GM23338 (cell line): ENCODE results near the gene EGFL7. TPM values are rescaled to one million over a fixed set of nuclear protein-coding genes. Genes with fewer than 3 reads are reported as not detected.

Source experiments
- ATAC-seq: fragments of 200-7000 bp; cut with Tn5 transposase; 3 replicates; pipeline ENCODE4 v1.9.1; 2020
- DNase-seq: peaks from one replicate; pipeline ENCODE4 v3.0.0-alpha.2; 2015; ENCODE audit warnings: low spot score
- H2AFZ ChIP-seq: fragments of 200-600 bp; sonication (generic); 2 replicates; pipeline ENCODE4 v1.8.0; 2016; ENCODE audit warnings: antibody characterized with exemption, mild to moderate bottlenecking, moderate library complexity
- H3F3A ChIP-seq: fragments of 200-600 bp; sonication (generic); replicated peaks from 2 replicates; pipeline ENCODE4 v1.8.0; 2017; ENCODE audit warnings: antibody characterized with exemption, mixed run types, low read depth
- H3K27ac ChIP-seq: fragments of 200-600 bp; sonication (generic); 2 replicates; pipeline ENCODE4 v1.6.1; 2016; ENCODE audit warnings: low read depth
- H3K27me3 ChIP-seq: fragments of 200-600 bp; sonication (generic); 2 replicates; pipeline ENCODE4 v1.8.0; 2016; ENCODE audit warnings: mild to moderate bottlenecking, mixed run types, moderate library complexity; ENCODE audit not compliant: insufficient read depth
- H3K36me3 ChIP-seq: fragments of 200-600 bp; sonication (generic); 2 replicates; pipeline ENCODE4 v1.8.0; 2016; ENCODE audit warnings: mild to moderate bottlenecking; ENCODE audit not compliant: insufficient read depth
- H3K4me1 ChIP-seq: fragments of 200-600 bp; sonication (generic); 2 replicates; pipeline ENCODE4 v1.8.0; 2016; ENCODE audit warnings: mild to moderate bottlenecking, moderate library complexity; ENCODE audit not compliant: insufficient read depth
- H3K4me2 ChIP-seq: fragments of 200-600 bp; sonication (generic); 2 replicates; pipeline ENCODE4 v1.7.1; 2017; ENCODE audit warnings: mixed run types
- H3K4me3 ChIP-seq: fragments of 200-600 bp; sonication (generic); 2 replicates; pipeline ENCODE4 v1.6.1; 2016; ENCODE audit warnings: mixed run types
- H3K79me2 ChIP-seq: fragments of 200-600 bp; sonication (generic); replicated peaks from 2 replicates; pipeline ENCODE4 v1.8.0; 2017; ENCODE audit warnings: mild to moderate bottlenecking; ENCODE audit not compliant: insufficient read depth
- H3K9me2 ChIP-seq: fragments of 200-600 bp; sonication (generic); 2 replicates; pipeline ENCODE4 v1.8.0; 2017; ENCODE audit not compliant: insufficient read depth
- H4K20me1 ChIP-seq: fragments of 200-600 bp; sonication (generic); replicated peaks from 2 replicates; pipeline ENCODE4 v1.8.0; 2017; ENCODE audit warnings: mild to moderate bottlenecking; ENCODE audit not compliant: insufficient read depth
- H3K27ac Mint-ChIP-seq: 2 replicates; pipeline ENCODE4 v1.8.0; 2020; ENCODE audit warnings: inconsistent platforms, mild to moderate bottlenecking, moderate library complexity, mixed read lengths
- H3K27me3 Mint-ChIP-seq: 3 replicates; pipeline ENCODE4 v1.8.0; 2022; ENCODE audit warnings: low read depth, mild to moderate bottlenecking, moderate library complexity, mixed read lengths, inconsistent platforms; ENCODE audit not compliant: insufficient read depth, poor library complexity
- H3K36me3 Mint-ChIP-seq: 3 replicates; pipeline ENCODE4 v1.8.0; 2021; ENCODE audit warnings: low read depth, mild to moderate bottlenecking, inconsistent platforms, moderate library complexity, mixed read lengths
- H3K4me1 Mint-ChIP-seq: 3 replicates; pipeline ENCODE4 v1.8.0; 2020; ENCODE audit warnings: mild to moderate bottlenecking, inconsistent platforms, mixed read lengths
- H3K4me3 Mint-ChIP-seq: 3 replicates; pipeline ENCODE4 v1.8.0; 2021; ENCODE audit warnings: moderate library complexity, mild to moderate bottlenecking, inconsistent platforms, mixed read lengths
- H3K9me3 Mint-ChIP-seq: 3 replicates; pipeline ENCODE4 v1.8.0; 2020; ENCODE audit warnings: moderate library complexity, mild to moderate bottlenecking, inconsistent platforms, mixed read lengths
- POLR2AphosphoS5 ChIP-seq: IDR thresholded peaks from 2 replicates; pipeline ENCODE4 v1.6.1; 2016; ENCODE audit warnings: antibody characterized with exemption, low read depth
- ZNF331 ChIP-seq: fragments of 250-450 bp; sonication (Bioruptor Pico); IDR thresholded peaks from 2 replicates; pipeline ENCODE4 v1.5.0; 2020; ENCODE audit warnings: low read depth, mild to moderate bottlenecking, moderate library complexity
- polyA plus RNA-seq: library from polyadenylated mRNA; unstranded; fragments of >200 nt; fragmentation: Nextera tagmentation; extraction: Ambion mirVana; gene quantifications from 2 replicates; pipeline ENCODE4 v1.2.1, GENCODE V29; 2016
- total RNA-seq: library from RNA; depleted of rRNA; stranded (reverse); fragments of >200 nt; shearing (Covaris generic); gene quantifications from 2 replicates; pipeline ENCODE4 v1.2.3, GENCODE V29; 2014
- TF ChIP-seq, protein P1 (sequence below): IDR thresholded peaks from one replicate; pipeline ENCODE4 v1.6.1; 2018; ENCODE audit warnings: antibody characterized with exemption; ENCODE audit not compliant: unreplicated experiment
- TF ChIP-seq, protein P2 (sequence below), 2 experiments: fragments of 200-600 bp in 1 of 2; sonication (generic) in 1 of 2; conservative IDR thresholded peaks; 2 replicates each; pipeline versions ENCODE4 v1.5.1 to v1.6.1; 2016 to 2017; ENCODE audit warnings: antibody characterized with exemption in 2 of 2, low read depth in 2 of 2, mild to moderate bottlenecking in 2 of 2, moderate library complexity in 1 of 2

EGFL7 gene
- total and polyA plus RNA-seq, 2 experiments from 2014 or later = 44.4 to 60.8 TPM

DNA sequence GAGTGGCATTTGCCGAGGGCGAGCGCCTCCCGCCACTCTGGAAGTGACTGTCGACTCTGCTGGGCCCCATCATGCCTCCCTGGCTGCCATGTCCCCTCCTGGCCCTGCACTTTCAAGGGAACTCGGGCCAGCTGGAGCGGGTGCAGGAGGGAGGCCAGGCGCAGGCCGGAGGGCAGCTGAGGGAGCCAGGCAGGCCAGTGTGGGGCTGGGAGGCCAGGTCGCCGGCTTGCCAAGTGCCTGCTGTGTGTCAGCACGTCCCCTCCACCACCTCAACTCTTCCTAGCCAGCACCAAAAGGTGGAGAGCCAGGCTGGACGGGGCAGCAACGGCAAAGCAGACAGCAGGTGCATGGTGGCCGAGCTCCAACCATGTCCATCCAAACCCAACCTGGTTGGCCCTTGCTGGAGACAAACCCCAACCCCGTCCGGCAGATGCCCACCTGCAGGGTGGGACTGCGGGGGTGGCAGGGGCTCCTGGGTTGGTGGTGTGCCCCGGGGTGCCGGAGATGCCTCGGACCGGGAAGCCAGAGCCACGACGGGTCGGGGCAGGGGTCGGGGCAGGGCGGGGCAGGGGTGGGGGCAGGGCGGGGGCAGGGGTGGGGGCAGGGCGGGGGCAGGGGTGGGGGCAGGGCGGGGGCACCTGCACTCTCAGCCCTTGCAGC lies 36.5 kb upstream of the EGFL7 start (continued):
- TF ChIP-seq, protein P1, sequence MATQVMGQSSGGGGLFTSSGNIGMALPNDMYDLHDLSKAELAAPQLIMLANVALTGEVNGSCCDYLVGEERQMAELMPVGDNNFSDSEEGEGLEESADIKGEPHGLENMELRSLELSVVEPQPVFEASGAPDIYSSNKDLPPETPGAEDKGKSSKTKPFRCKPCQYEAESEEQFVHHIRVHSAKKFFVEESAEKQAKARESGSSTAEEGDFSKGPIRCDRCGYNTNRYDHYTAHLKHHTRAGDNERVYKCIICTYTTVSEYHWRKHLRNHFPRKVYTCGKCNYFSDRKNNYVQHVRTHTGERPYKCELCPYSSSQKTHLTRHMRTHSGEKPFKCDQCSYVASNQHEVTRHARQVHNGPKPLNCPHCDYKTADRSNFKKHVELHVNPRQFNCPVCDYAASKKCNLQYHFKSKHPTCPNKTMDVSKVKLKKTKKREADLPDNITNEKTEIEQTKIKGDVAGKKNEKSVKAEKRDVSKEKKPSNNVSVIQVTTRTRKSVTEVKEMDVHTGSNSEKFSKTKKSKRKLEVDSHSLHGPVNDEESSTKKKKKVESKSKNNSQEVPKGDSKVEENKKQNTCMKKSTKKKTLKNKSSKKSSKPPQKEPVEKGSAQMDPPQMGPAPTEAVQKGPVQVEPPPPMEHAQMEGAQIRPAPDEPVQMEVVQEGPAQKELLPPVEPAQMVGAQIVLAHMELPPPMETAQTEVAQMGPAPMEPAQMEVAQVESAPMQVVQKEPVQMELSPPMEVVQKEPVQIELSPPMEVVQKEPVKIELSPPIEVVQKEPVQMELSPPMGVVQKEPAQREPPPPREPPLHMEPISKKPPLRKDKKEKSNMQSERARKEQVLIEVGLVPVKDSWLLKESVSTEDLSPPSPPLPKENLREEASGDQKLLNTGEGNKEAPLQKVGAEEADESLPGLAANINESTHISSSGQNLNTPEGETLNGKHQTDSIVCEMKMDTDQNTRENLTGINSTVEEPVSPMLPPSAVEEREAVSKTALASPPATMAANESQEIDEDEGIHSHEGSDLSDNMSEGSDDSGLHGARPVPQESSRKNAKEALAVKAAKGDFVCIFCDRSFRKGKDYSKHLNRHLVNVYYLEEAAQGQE = no peak

DNA sequence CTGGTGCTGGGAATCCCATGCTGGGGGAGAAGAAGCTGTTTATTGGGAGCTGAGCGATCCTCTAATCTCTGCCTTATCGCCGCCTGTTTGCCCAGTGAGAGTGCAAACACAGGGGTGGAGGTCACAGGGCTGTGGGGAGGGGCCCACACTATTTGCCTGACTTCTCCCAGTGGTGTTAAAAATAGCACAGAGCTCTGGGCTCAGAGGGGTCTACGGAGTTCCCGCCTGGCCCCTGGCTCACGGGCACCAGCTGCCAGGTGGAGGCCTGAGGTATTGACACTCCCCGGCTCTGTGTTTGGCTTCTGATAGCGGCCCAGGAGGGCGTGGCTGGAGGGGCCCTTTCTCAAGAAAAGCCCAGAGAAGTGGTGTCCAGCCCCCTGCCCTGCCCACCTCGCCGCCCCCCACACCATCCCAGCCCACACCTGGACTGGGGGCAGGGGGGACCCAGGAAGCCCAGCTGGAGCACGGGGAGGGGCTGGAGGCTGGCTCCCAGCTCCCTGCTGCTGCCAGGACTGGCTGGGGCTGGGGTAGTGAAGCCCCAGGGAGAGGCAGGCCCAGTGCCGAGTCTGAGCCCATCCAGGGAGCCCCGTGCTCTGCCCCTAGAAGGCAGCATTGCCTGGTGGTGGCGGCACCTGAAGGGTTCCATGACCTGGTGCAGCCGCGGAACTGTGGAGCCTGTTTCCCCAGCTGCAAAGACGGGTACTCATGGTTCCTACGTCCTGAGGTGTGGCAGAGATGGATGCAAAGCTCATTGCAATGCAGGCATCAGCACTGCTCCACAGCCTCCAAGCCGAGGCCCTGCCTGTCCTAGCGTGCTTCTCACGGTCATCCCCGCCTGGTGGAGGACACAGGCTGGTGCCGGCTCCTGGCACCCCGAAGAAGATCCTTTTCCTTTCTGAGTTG lies 35.7 kb upstream of the EGFL7 start:
- Mint-ChIP-seq H3K27ac (no peak overlapping the region; the same call in 1 of the 2 replicates), H3K4me3 (no peak overlapping the region), H3K27me3 (peaks cover 3% of the 10 kb centered on the region), H3K4me1 (peaks cover 8% of the 10 kb centered on the region; the same call in 2 of the 3 replicates), H3K9me3 (no peaks in the 10 kb centered on the region), H3K36me3 (no peaks in the 10 kb centered on the region)
- Histone ChIP-seq H4K20me1 (no peaks in the 10 kb centered on the region), H3K79me2 (no peaks in the 10 kb centered on the region), H3K4me1 (no peaks in the 10 kb centered on the region), H3K4me2 (no peak overlapping the region), H3K36me3 (no peaks in the 10 kb centered on the region), H3K9me2 (no peaks in the 10 kb centered on the region), H3K4me3 (no peak overlapping the region), H2AFZ (no peak overlapping the region), H3F3A (peaks cover 13% of the 10 kb centered on the region), H3K27ac (no peak overlapping the region), H3K27me3 (no peaks in the 10 kb centered on the region)
- no peak for TF ChIP-seq ZNF331 (CRISPR knock-in tag)
- TF ChIP-seq, protein P2, sequence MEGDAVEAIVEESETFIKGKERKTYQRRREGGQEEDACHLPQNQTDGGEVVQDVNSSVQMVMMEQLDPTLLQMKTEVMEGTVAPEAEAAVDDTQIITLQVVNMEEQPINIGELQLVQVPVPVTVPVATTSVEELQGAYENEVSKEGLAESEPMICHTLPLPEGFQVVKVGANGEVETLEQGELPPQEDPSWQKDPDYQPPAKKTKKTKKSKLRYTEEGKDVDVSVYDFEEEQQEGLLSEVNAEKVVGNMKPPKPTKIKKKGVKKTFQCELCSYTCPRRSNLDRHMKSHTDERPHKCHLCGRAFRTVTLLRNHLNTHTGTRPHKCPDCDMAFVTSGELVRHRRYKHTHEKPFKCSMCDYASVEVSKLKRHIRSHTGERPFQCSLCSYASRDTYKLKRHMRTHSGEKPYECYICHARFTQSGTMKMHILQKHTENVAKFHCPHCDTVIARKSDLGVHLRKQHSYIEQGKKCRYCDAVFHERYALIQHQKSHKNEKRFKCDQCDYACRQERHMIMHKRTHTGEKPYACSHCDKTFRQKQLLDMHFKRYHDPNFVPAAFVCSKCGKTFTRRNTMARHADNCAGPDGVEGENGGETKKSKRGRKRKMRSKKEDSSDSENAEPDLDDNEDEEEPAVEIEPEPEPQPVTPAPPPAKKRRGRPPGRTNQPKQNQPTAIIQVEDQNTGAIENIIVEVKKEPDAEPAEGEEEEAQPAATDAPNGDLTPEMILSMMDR (conservative IDR thresholded peaks at IDR 0.05; ENCODE audit: low read depth in 2 of 2) = peak in 1 of 2 experiments; percentile 7; a peak in 1 of 4 replicates
- peak; percentile 24 for ATAC-seq
- DNase-seq = no peak

DNA sequence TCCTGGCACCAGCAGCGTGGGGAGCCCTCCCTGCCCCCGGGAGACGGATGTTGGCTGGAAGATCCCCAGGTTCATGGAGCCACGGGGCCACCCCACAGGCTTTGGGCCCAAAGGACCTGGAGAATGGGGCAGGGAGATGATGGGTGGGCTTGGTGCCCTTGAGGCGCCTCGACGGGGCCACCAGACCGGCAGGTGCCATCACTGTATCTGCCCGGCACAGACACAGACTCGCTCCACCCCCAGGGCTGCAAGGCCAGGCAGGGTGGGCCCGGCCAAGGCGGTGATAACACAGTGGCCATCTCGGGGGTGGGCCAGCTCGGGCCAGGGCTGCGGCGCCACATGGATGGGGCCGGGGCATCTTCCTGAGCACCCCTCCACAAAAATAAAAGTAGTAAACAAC lies 35.0 kb upstream of the EGFL7 start:
- H3K4me2 ChIP-seq = no peak overlapping the region
- H3K27me3 ChIP-seq = no peaks in the 10 kb centered on the region
- Mint-ChIP-seq H3K4me3 (no peak overlapping the region), H3K9me3 (no peaks in the 10 kb centered on the region), H3K36me3 (no peaks in the 10 kb centered on the region), H3K27me3 (peaks cover 3% of the 10 kb centered on the region), H3K4me1 (peaks cover 8% of the 10 kb centered on the region; the same call in 2 of the 3 replicates), H3K27ac (no peak overlapping the region; the same call in 1 of the 2 replicates)
- no peaks in the 10 kb centered on the region for H3K79me2 ChIP-seq
- H3K4me1 ChIP-seq = no peaks in the 10 kb centered on the region
- H3K9me2 ChIP-seq = no peaks in the 10 kb centered on the region
- no peak for TF ChIP-seq POLR2AphosphoS5
- H3F3A ChIP-seq = peaks cover 13% of the 10 kb centered on the region
- no peak for DNase-seq
- no peaks in the 10 kb centered on the region for H4K20me1 ChIP-seq
- H3K4me3 ChIP-seq = no peak overlapping the region
- H2AFZ ChIP-seq = no peak overlapping the region
- no peak for ATAC-seq
- no peak overlapping the region for H3K27ac ChIP-seq
- no peaks in the 10 kb centered on the region for H3K36me3 ChIP-seq
